SK-N-MC (cell line): ENCODE data around the gene EMP2.

ENCODE experiments used
- DNase-seq: peaks from one replicate; pipeline ENCODE4 v3.0.0-alpha.2; 2011; ENCODE audit warnings: low read depth, low spot score
- H3K27ac ChIP-seq: fragments of 200-600 bp; sonication (generic); 2 replicates; pipeline ENCODE4 v1.5.1; 2016; ENCODE audit warnings: mixed run types
- H3K36me3 ChIP-seq: fragments of 200-600 bp; sonication (generic); 2 replicates; pipeline ENCODE4 v1.6.1; 2017; ENCODE audit warnings: antibody characterized with exemption, low read length, mixed read lengths; ENCODE audit not compliant: insufficient read depth
- H3K4me3 ChIP-seq: fragments of 200-600 bp; sonication (generic); 2 replicates; pipeline ENCODE4 v1.5.1; 2016
- H3K9ac ChIP-seq: fragments of 200-600 bp; sonication (generic); 2 replicates; pipeline ENCODE4 v1.8.0; 2017; ENCODE audit warnings: mixed run types, mixed read lengths; ENCODE audit not compliant: insufficient read length
- H3K9me3 ChIP-seq: fragments of 200-600 bp; sonication (generic); 2 replicates; pipeline ENCODE4 v1.6.1; 2017; ENCODE audit warnings: low read depth, mild to moderate bottlenecking, antibody characterized with exemption, low read length, moderate library complexity, mixed read lengths
- EZH2 ChIP-seq: fragments of 200-600 bp; sonication (generic); IDR thresholded peaks from one replicate; pipeline ENCODE4 v1.6.1; 2017; ENCODE audit warnings: antibody characterized with exemption
- FOXP2 ChIP-seq: optimal IDR thresholded peaks from 2 replicates; pipeline ENCODE3; 2011; ENCODE audit warnings: mild to moderate bottlenecking, moderate library complexity; ENCODE audit not compliant: insufficient read depth; ENCODE audit errors: extremely low read length, control extremely low read depth
- POLR2AphosphoS5 ChIP-seq: IDR thresholded peaks from 2 replicates; pipeline ENCODE4 v1.6.1; 2012; ENCODE audit warnings: mild to moderate bottlenecking, low read depth, low read length, borderline replicate concordance

Gene EMP2

GRCh38 chr16:10576390-10577304, 3.8 kb downstream of the EMP2 start:
- H3K4me3 ChIP-seq = no peak overlapping the region
- no peaks in the 10 kb centered on the region for H3K36me3 ChIP-seq
- H3K27ac ChIP-seq = no peak overlapping the region
- TF ChIP-seq POLR2AphosphoS5 = no peak
- no peak for TF ChIP-seq EZH2
- no peak for TF ChIP-seq FOXP2
- no peak overlapping the region for H3K9ac ChIP-seq
- H3K9me3 ChIP-seq = no peaks in the 10 kb centered on the region
- no peak for DNase-seq

DNA sequence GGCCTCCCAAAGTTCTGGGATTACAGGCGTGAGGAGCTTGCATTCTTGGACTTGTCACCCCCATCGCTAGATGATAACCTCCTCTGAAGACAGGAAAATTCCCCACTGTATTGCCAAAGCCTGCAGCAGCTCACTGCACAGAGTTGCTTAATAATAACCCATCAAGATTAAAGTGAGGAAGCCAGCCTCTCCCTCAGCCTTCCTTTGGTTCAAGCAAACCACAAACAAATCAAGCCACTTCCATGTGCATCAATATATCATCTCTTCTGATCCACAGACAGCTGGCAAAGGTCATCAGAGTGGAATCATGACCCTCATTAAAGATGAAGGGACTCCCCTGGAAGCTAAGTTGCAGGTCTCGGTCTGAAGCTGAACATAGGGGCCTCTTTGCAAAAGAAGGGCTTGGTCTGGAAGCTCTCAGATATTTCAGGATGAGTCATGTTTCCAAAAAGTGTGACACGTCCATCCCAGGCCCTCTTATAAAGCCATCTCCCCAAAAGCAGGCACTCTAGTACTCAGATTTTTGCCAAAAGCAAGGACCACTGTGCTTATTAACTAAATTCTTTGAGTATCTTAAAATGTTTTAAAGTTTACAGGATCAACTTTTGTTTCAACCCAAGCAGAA, 4.8 kb downstream of the EMP2 start:
- Histone ChIP-seq H3K9me3 (no peaks in the 10 kb centered on the region), H3K27ac (no peak overlapping the region), H3K36me3 (no peaks in the 10 kb centered on the region), H3K4me3 (no peak overlapping the region), H3K9ac (no peak overlapping the region)
- TF ChIP-seq FOXP2 (no peak), EZH2 (no peak), POLR2AphosphoS5 (no peak)
- DNase-seq = no peak

GRCh38 chr16:10572611-10573010, 7.8 kb downstream of the EMP2 start:
- H3K9ac ChIP-seq = no peak overlapping the region
- H3K9me3 ChIP-seq = no peaks in the 10 kb centered on the region
- no peak for TF ChIP-seq FOXP2
- no peak for TF ChIP-seq EZH2
- no peak for TF ChIP-seq POLR2AphosphoS5

DNA sequence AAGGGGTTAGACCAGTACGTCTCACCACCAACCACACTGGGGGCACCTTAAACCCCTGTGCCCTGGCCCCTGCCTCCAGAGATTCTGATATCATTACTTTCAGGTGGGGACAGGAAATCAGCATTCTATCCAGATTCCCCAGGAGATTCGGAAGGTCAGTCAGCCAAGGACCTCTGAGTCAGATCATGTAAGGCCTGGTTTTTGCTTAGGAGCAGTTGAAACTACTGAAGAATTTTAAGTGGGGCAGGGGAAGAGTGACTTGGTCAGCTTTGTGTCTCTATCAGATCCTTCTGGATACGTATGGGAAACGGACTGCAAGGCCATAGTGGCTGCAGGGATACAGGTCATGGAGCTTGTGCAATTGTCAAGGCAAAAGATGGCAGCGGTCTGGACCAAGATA, 9.0 kb downstream of the EMP2 start:
- no peak for TF ChIP-seq EZH2
- no peak overlapping the region for H3K4me3 ChIP-seq
- no peaks in the 10 kb centered on the region for H3K9me3 ChIP-seq
- no peak overlapping the region for H3K27ac ChIP-seq
- DNase-seq = no peak
- H3K36me3 ChIP-seq = no peaks in the 10 kb centered on the region
- H3K9ac ChIP-seq = no peak overlapping the region

More at GRCh38 chr16:10572611-10573010, 7.8 kb downstream of the EMP2 start:
- no peak overlapping the region for H3K4me3 ChIP-seq
- no peak for DNase-seq
- H3K36me3 ChIP-seq = no peaks in the 10 kb centered on the region
- H3K27ac ChIP-seq = no peak overlapping the region

DNA sequence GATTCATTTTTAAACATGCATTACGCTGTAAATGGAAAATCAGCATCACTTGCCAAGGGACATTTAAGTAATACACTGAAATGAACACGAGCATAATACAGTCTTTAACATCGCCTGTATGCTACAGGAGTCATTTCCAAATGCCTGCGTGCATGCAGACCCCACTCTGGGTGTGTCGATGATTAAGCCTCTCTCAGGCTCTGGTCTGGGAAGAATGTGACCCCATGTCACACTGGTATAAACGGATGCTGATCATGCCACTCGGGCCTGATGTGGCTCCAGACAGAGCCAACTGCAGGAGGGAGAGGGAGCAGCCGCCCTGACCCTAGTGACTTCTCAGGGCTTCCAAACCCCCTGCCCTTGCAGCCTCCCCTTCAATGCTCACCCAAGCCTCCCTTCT, 10.8 kb downstream of the EMP2 start:
- Histone ChIP-seq H3K4me3 (no peak overlapping the region), H3K36me3 (no peaks in the 10 kb centered on the region), H3K9ac (no peak overlapping the region), H3K27ac (no peak overlapping the region), H3K9me3 (no peaks in the 10 kb centered on the region)
- TF ChIP-seq EZH2 = no peak
- no peak for TF ChIP-seq FOXP2
- TF ChIP-seq POLR2AphosphoS5 = no peak
- no peak for DNase-seq

DNA sequence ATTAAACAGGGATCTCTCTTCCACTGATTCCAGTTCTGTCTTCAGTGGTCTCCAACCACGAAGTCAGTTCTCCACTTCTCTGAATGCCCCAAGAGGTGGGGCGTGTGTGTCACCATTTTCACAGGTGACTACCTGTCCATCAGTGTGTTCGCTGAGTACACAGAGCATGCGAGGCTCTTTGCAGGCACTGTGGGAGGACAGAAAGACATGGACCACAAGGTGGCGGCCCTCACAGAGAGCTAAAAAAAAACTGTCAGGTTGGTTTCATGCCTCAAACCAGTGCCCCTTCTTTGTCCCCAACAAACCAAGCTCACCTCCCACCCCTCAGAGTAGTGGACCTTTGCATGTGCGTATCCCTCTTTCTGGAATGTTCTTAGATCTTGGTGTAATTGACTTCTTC, 13.8 kb downstream of the EMP2 start:
- DNase-seq = no peak

DNA sequence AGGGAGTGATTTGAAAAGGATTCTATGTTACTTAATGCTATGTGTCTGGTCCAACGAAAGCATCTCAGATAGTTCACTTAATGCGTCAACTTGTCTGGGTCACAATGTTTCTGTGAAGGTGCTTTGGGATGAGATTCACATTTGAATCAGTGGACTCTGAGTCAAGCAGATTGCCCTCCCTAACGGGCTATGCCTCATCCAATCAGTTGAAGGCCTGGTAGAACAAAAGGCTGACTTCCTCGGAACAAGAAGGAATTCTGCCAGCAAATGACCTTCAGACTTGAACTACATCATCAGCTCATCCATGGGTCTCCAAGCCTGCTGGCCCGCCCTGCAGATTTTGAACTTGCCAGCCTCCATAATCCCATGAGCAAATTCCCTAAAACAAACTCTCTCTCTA, 15.2 kb downstream of the EMP2 start:
- Histone ChIP-seq H3K4me3 (no peak overlapping the region), H3K27ac (no peak overlapping the region), H3K9ac (no peak overlapping the region), H3K9me3 (no peaks in the 10 kb centered on the region), H3K36me3 (no peaks in the 10 kb centered on the region)
- DNase-seq = no peak
- TF ChIP-seq EZH2 (no peak), POLR2AphosphoS5 (no peak), FOXP2 (no peak)

More for the DNA sequence above, 13.8 kb downstream of the EMP2 start:
- TF ChIP-seq EZH2 (no peak), FOXP2 (no peak), POLR2AphosphoS5 (no peak)
- no peak overlapping the region for H3K4me3 ChIP-seq
- H3K9ac ChIP-seq = no peak overlapping the region
- H3K36me3 ChIP-seq = no peaks in the 10 kb centered on the region
- no peak overlapping the region for H3K27ac ChIP-seq
- no peaks in the 10 kb centered on the region for H3K9me3 ChIP-seq

- Histone ChIP-seq H3K4me3 (no peak overlapping the region), H3K27ac (no peak overlapping the region), H3K9me3 (no peaks in the 10 kb centered on the region), H3K9ac (no peak overlapping the region), H3K36me3 (no peaks in the 10 kb centered on the region)
- no peak for DNase-seq
- no peak for TF ChIP-seq POLR2AphosphoS5
- no peak for TF ChIP-seq EZH2
- TF ChIP-seq FOXP2 = no peak
Measured at GRCh38 chr16:10564591-10564990, 15.8 kb downstream of the EMP2 start.

DNA sequence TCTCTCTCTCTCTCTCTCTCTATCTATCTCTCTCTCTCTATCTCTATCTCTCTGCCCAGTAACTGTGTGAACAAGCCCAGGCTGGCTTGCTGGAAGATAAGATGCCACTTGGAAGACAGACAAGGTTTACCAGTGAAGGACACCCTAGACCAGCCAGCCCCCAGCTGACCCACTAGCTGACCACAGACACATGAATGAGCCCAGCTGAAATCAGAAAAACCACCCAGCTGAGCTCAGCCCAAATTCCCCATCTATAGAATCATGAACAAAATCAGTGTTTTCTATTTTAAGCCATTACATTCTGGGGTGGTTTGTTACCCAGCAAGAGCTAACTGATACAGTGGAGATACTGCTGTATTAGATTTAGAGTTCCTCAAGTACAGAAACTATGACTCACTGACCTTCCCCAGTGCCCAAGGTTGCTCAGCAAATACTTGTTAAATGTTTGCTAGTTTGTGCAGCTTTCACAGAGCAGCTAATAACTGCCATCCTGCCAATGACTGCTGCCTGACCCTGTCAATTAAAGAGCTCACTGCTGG, 18.0 kb downstream of the EMP2 start:
- H3K4me3 ChIP-seq = no peak overlapping the region
- no peak for TF ChIP-seq POLR2AphosphoS5
- no peak for TF ChIP-seq EZH2
- no peak for TF ChIP-seq FOXP2
- no peaks in the 10 kb centered on the region for H3K9me3 ChIP-seq
- no peaks in the 10 kb centered on the region for H3K36me3 ChIP-seq
- H3K9ac ChIP-seq = no peak overlapping the region
- H3K27ac ChIP-seq = no peak overlapping the region
- DNase-seq = no peak
